ENCODE data around the gene KLHL30. TPM values are rescaled to one million over a fixed set of nuclear protein-coding genes. Genes with fewer than 3 reads are reported as not detected.
"Not testable (repeated sequence)": the region's sequence is repeated elsewhere in the genome, so short reads cannot be mapped to it uniquely, and the experiment has no call there.

Gene KLHL30
- total RNA-seq, 2 donors from 2014 or later, result 15.8 to 16.6 TPM

GRCh38 chr2:238166391-238167343 lies 28.2 kb downstream of the KLHL30 start:
- no peak for ATAC-seq
- no peak for DNase-seq
- intact Hi-C loops (cut with DNase I), result no loop called here

GRCh38 chr2:238167344-238167715 lies 28.9 kb downstream of the KLHL30 start:
- intact Hi-C loops (cut with DNase I), result no loop called here
- no peak for ATAC-seq
- no peak for DNase-seq

GRCh38 chr2:238167761-238168160 lies 29.3 kb downstream of the KLHL30 start:
- ATAC-seq (no peak), DNase-seq (no peak)
- intact Hi-C loops (cut with DNase I), result no loop called here

DNA sequence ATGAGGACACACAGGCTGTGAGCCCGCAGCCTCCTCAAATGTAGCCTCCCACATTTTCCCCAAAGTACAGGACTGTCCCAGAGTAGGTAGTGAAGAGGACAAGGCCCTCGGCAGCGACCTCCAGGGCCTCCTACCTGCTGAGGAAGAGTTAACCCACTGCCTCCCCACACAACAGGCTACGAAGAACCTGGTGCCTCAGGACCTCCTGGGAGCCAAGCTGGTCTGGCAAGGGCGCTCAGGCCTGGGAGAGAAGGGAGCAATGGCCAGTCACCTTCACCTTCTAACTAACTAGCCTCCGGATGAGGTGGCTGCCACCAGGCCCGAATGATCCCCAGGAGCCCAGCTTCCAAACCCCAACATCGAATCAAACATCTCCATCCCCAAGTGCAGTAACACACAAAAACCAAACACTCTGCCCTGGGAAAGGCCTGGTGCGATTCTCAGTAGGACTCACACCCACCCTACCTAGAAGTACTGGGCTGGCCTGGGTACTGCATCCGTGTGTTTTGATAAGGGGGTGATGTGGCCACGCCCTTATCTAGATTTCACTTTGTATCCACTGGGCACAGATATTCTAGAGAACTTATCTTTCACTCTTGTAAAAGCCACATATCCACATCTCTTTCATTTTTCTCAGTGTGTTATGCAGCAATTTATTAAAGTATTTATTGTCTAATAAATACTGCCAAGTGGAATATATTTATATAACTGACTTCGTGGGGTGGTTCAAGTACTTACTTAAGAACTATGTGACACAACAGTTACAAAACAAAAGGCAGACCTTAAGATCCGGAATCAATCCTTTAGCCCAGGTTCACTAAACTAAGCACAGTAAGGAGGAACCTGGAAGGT lies 30.0 kb downstream of the KLHL30 start:
- ATAC-seq (no peak), DNase-seq (no peak)
- intact Hi-C loops (cut with DNase I), result no loop called here

- intact Hi-C loops (cut with DNase I), result no loop called here
- ATAC-seq (peak; percentile 23 to 40), DNase-seq (peak; percentile 71)
These were observed 30.7 kb downstream of the KLHL30 start for GRCh38 chr2:238169048-238169707.

DNA sequence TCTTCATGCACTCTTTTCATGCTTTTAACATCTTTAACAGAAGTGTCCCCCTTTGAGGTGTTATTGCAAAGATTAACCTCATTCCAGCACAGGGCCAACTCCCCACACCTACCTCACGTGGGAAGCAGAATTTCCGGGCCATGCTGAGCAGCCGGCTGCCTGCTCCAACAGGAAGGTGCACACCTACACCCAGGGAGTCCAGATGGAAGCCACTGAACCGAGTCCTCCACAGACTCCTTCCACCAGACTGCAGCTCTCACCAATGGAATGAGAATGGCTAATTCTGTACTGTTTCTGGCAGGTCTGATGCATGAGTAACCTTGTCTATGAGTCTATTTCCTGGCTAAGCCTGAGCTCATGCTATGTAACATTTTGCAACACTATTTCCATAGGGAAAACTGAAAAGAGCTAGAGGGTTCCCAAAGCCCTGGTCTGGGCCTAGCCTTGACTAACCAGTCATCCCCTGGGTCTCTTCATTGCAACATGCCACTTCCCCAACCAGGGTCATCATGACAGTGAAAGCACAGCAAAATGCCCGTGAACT lies 31.3 kb downstream of the KLHL30 start:
- DNase-seq (no peak), ATAC-seq (peak; percentile 60 to 73)
- intact Hi-C loops (cut with DNase I), result no loop called here

GRCh38 chr2:238170386-238171071 lies 32.1 kb downstream of the KLHL30 start:
- intact Hi-C loops (cut with DNase I), result no loop called here
- DNase-seq (no peak), ATAC-seq (no peak)

- DNase-seq; intact Hi-C loops (cut with DNase I); ATAC-seq: not testable (repeated sequence)
These were observed 32.6 kb downstream of the KLHL30 start for GRCh38 chr2:238171072-238171431.

GRCh38 chr2:238171575-238172187 lies 33.2 kb downstream of the KLHL30 start:
- intact Hi-C loops (cut with DNase I), result no loop called here
- DNase-seq, result no peak

DNA sequence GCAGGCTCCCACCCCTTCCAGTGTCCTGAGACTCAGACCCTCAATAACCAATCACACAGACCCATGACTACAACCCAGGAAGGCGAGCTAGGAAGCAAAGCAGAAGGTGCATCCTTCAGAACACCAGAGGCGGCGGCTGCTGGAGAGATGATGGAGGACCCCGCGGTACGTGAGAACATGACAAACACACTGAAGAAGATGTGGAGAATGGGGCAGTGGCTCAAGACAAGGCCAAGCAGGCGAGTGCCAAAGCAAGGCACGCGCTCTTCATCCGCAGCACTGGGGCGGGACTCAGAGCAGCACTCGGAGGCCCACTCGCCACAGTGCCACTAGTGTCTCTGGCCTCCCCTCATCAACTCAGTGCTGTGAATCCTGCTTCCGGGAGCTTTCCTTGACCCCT lies 34.0 kb downstream of the KLHL30 start:
- ATAC-seq (no peak), DNase-seq (no peak)
- intact Hi-C loops (cut with DNase I), result no loop called here

More at GRCh38 chr2:238171575-238172187, 33.2 kb downstream of the KLHL30 start:
- no peak for ATAC-seq

- no peak for ATAC-seq
- no peak for DNase-seq
- intact Hi-C loops (cut with DNase I), result no loop called here
These were observed 35.2 kb downstream of the KLHL30 start for GRCh38 chr2:238173692-238174091.

DNA sequence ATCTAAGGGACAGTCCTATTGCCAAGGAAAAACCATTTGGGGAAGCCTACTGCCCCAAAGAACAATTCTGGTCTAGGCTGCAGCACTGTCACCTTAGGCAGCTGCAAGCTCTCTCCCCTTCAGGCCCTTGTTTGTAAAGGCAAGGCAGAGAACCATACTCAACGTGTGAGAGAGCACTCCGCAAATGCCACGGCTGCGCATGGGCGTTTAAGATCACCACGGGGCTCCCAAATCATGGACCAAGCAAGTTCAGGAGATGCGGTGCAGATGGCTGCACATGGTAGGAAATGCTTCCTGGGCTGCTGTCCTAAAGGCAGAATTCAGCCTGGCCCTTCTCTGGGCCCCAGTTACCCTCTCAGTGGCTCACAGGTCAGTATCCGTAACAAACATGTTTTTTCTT lies 35.8 kb downstream of the KLHL30 start:
- DNase-seq (no peak), ATAC-seq (no peak)
- intact Hi-C loops (cut with DNase I), result no loop called here

DNA sequence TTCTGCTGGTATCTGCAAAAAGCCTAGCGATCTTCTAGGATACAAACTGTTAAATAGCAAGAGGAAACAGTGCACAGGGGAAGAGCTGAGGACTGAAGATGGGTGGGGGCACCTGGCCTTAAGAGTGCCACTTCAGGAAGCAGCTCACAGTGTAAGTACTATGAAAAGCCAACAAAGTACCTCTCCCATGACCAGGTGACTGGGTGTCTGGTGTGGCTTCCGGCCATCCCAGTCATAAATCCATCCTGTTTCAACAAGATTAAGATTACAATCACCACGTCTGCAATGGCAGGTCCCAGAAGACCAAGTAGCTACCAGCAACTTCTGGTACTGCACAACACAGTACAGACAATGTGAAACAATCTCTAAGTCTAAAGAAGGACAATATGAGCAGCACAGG lies 36.2 kb downstream of the KLHL30 start:
- intact Hi-C loops (cut with DNase I), result no loop called here
- DNase-seq, result no peak
- ATAC-seq, result no peak

GRCh38 chr2:238176613-238177012 lies 38.1 kb downstream of the KLHL30 start:
- intact Hi-C loops (cut with DNase I), result no loop called here
- ATAC-seq (no peak), DNase-seq (no peak)

- DNase-seq, result no peak
- intact Hi-C loops (cut with DNase I), result no loop called here
- no peak for ATAC-seq
These were observed 42.1 kb downstream of the KLHL30 start for GRCh38 chr2:238180554-238180953.

- ATAC-seq (no peak), DNase-seq (no peak)
- intact Hi-C loops (cut with DNase I), result no loop called here
These were observed 43.9 kb downstream of the KLHL30 start for GRCh38 chr2:238182362-238182761.

GRCh38 chr2:238183821-238184220 lies 45.4 kb downstream of the KLHL30 start:
- intact Hi-C loops (cut with DNase I), result no loop called here
- no peak for DNase-seq
- ATAC-seq, result no peak

All from left cardiac atrium (tissue), 4 donors.